GM18909 (cell line): ENCODE results near the gene MAPK8.
"Not testable (repeated sequence)": the region's sequence is repeated elsewhere in the genome, so short reads cannot be mapped to it uniquely, and the experiment has no call there.

Experiments used
- ATAC-seq: cut with Tn5 transposase; IDR thresholded peaks from one replicate; pipeline ENCODE4 v1.9.1; 2021; ENCODE audit warnings: mild to moderate bottlenecking; ENCODE audit not compliant: unreplicated experiment, poor library complexity

MAPK8 gene

GRCh38 chr10:48332166-48332870 is 25.8 kb downstream of the MAPK8 start:
- no peak for ATAC-seq

GRCh38 chr10:48332871-48333216 is 26.4 kb downstream of the MAPK8 start:
- ATAC-seq = no peak

GRCh38 chr10:48333856-48334255 is 27.4 kb downstream of the MAPK8 start:
- ATAC-seq = no peak

- no peak for ATAC-seq
Observed at GRCh38 chr10:48335788-48336187, 29.3 kb downstream of the MAPK8 start.

- peak; percentile 83 for ATAC-seq
Observed at GRCh38 chr10:48336978-48337599, 30.6 kb downstream of the MAPK8 start.

GRCh38 chr10:48340734-48341133 is 34.3 kb downstream of the MAPK8 start:
- no peak for ATAC-seq

GRCh38 chr10:48343106-48343505 is 36.6 kb downstream of the MAPK8 start:
- no peak for ATAC-seq

GRCh38 chr10:48343921-48344598 is 37.6 kb downstream of the MAPK8 start:
- no peak for ATAC-seq

- ATAC-seq = not testable (repeated sequence)
Observed at GRCh38 chr10:48346248-48346647, 39.8 kb downstream of the MAPK8 start.

GRCh38 chr10:48347539-48347938 is 41.1 kb downstream of the MAPK8 start:
- ATAC-seq = not testable (repeated sequence)

- not testable (repeated sequence) for ATAC-seq
Observed at GRCh38 chr10:48347943-48348342, 41.5 kb downstream of the MAPK8 start.

GRCh38 chr10:48353246-48353645 is 46.8 kb downstream of the MAPK8 start:
- ATAC-seq = no peak

GRCh38 chr10:48357631-48358030 is 51.2 kb downstream of the MAPK8 start:
- no peak for ATAC-seq

GRCh38 chr10:48358162-48358561 is 51.7 kb downstream of the MAPK8 start:
- no peak for ATAC-seq

- ATAC-seq = no peak
Observed at GRCh38 chr10:48358838-48359237, 52.4 kb downstream of the MAPK8 start.

GRCh38 chr10:48361176-48361575 is 54.7 kb downstream of the MAPK8 start:
- ATAC-seq = no peak

GRCh38 chr10:48363617-48364355 is 57.3 kb downstream of the MAPK8 start:
- no peak for ATAC-seq

GRCh38 chr10:48364659-48365405 is 58.4 kb downstream of the MAPK8 start:
- ATAC-seq = no peak

- no peak for ATAC-seq
Observed at GRCh38 chr10:48365668-48366067, 59.2 kb downstream of the MAPK8 start.

GRCh38 chr10:48366261-48366660 is 59.8 kb downstream of the MAPK8 start:
- no peak for ATAC-seq
